ENCODE data around the gene FLT1.

FLT1 gene

DNA sequence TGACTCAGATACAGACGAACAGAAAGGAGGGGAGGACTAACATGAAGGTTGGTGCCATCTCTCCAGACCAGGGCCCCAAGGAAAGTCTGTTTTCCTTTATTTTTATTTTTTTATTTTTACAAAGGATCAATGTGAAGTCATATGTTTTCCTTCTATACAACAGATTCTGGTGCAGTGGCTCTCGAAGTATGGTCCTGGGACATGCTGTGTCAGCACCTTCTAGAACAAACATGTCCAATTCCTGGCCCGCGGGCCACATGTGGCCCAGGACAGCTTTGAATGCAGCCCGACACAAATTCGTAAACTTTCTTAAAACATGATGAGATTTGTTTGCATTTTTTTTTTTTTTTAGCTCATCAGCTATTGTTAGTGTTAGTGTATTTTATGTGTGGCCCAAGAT lies 174.7 kb downstream of the FLT1 start:
- TF ChIP-seq, protein P1, sequence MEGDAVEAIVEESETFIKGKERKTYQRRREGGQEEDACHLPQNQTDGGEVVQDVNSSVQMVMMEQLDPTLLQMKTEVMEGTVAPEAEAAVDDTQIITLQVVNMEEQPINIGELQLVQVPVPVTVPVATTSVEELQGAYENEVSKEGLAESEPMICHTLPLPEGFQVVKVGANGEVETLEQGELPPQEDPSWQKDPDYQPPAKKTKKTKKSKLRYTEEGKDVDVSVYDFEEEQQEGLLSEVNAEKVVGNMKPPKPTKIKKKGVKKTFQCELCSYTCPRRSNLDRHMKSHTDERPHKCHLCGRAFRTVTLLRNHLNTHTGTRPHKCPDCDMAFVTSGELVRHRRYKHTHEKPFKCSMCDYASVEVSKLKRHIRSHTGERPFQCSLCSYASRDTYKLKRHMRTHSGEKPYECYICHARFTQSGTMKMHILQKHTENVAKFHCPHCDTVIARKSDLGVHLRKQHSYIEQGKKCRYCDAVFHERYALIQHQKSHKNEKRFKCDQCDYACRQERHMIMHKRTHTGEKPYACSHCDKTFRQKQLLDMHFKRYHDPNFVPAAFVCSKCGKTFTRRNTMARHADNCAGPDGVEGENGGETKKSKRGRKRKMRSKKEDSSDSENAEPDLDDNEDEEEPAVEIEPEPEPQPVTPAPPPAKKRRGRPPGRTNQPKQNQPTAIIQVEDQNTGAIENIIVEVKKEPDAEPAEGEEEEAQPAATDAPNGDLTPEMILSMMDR (IDR thresholded peaks at IDR 0.05) = no peak

GRCh38 chr13:28319528-28319927 lies 175.4 kb downstream of the FLT1 start:
- TF ChIP-seq, protein P1 (IDR thresholded peaks at IDR 0.05) = no peak

DNA sequence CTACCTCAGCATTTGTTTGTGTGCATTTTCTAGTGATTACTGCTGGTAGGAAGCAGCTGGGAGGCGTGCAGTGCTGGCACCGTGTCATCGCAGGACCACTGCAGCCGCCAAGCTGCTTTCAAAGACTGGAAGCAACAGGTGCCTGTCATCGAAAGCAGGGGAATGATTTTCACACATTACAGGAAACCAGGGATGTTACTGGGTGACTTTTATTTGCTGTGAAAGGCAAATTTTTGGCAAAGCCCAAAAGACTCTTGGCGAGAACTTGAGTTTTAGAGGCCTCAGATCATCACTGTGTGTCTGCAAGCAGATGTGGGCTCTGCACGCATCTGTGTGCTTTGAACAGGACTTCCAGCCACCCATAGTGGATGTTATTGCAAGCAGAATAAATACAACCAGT lies 176.4 kb downstream of the FLT1 start:
- TF ChIP-seq, protein P1 (IDR thresholded peaks at IDR 0.05) = no peak

- TF ChIP-seq, protein P1 (IDR thresholded peaks at IDR 0.05) = no peak
Observed at GRCh38 chr13:28316836-28317235, 178.1 kb downstream of the FLT1 start.

DNA sequence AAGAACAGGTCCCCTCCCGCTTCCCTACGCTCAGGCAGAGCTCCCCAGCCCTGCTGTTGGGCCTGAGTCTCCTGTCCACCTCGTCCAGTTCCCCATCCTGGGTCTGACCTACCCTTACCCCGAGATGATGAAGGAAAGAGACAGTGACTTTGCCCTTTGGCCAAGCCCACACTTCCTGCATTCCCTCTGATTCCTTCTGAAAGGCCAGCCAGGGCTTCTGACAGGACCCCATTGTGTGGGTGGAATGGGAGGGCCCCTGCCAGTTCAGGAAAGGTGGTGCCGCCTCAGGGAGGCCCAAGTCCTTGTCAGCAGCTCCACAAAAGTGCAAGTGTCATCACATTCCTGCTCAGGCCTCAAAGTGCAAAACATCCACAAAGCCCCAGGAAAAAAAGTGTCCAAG lies 178.8 kb downstream of the FLT1 start:
- TF ChIP-seq, protein P1 (IDR thresholded peaks at IDR 0.05) = no peak

DNA sequence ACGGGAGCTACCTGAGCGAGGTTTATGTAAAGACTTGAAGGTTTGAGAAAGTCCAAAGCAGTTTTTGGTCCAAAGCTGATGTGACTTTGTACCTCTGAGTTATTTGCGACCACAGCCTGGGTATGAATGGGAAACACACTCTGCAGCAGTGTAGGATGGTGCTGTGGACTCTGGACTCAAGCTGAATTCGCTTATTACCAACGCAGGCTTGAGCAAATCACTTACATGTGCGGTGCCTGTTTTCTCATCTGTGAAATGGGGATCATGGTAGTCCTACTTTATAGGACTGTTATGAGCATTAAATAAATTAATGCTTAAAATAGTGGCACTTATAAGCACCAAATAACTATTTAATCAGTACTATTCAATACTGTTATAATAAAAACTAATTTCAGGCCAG lies 180.0 kb downstream of the FLT1 start:
- TF ChIP-seq, protein P1 (IDR thresholded peaks at IDR 0.05) = no peak

DNA sequence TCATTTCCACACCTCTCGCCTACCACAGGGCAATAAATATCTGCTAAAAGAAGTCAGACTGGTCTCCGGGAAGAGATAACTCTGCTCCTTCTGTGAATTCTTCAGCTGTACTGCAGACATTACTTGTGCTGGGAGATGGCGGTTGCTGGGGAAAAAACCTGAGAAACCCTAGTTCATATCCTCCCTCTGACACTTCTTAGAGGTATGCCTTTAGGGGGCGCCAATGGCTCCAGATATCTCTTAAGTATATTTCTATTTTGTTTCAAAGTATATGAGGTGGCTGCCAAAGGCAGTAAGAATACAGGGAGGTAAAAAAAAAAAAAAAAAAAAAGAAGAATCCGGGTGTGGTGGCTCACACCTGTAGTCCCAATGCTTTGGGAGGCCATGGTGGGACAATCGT lies 181.3 kb downstream of the FLT1 start:
- TF ChIP-seq, protein P1 (IDR thresholded peaks at IDR 0.05) = no peak

- TF ChIP-seq, protein P1 (IDR thresholded peaks at IDR 0.05) = no peak
Observed at GRCh38 chr13:28306325-28306724, 188.6 kb downstream of the FLT1 start.
